Stimulated activated CD4-positive, alpha-beta T cell treated with anti-CD3 and anti-CD28 coated beads, TNF-alpha, amount 100 ng/mL, for 24 hours (primary cell): ENCODE results near the gene SLFN12.
"Not testable (repeated sequence)": the region's sequence is repeated elsewhere in the genome, so short reads cannot be mapped to it uniquely, and the experiment has no call there.

Experiments used
- DNase-seq, 3 experiments: peaks; one replicate each; pipeline ENCODE4 v3.0.0-alpha.2; 2020; ENCODE audit warnings: low read depth in 3 of 3

SLFN12 gene

GRCh38 chr17:35414247-35414646 lies 18.1 kb downstream of the SLFN12 start:
- no peak for DNase-seq

GRCh38 chr17:35407531-35407930 lies 24.8 kb downstream of the SLFN12 start:
- DNase-seq, result no peak

- no peak for DNase-seq
Observed at GRCh38 chr17:35406568-35406967, 25.7 kb downstream of the SLFN12 start.

GRCh38 chr17:35404360-35404759 lies 27.9 kb downstream of the SLFN12 start:
- DNase-seq, result no peak

- not testable (repeated sequence) for DNase-seq
Observed at GRCh38 chr17:35393783-35394182, 38.5 kb downstream of the SLFN12 start.

GRCh38 chr17:35390663-35391062 lies 41.6 kb downstream of the SLFN12 start:
- DNase-seq, result no peak

GRCh38 chr17:35390156-35390555 lies 42.1 kb downstream of the SLFN12 start:
- DNase-seq, result no peak

GRCh38 chr17:35387496-35387895 lies 44.8 kb downstream of the SLFN12 start:
- no peak for DNase-seq

GRCh38 chr17:35377706-35378105 lies 54.6 kb downstream of the SLFN12 start:
- DNase-seq, result no peak

GRCh38 chr17:35377068-35377467 lies 55.2 kb downstream of the SLFN12 start:
- no peak for DNase-seq

- DNase-seq, result no peak
Observed at GRCh38 chr17:35376245-35376644, 56.1 kb downstream of the SLFN12 start.

- no peak for DNase-seq
Observed at GRCh38 chr17:35374766-35375344, 57.4 kb downstream of the SLFN12 start.

GRCh38 chr17:35373984-35374765 lies 58.1 kb downstream of the SLFN12 start:
- DNase-seq, result peak; percentile 11 to 52 (median 20)

GRCh38 chr17:35373534-35373983 lies 58.7 kb downstream of the SLFN12 start, which contains the start of gene SLFN11:
Gene SLFN11 (minus strand): TSS chr17:35373621. CDS start chr17:35363807, 9,814 bp downstream.
- DNase-seq, result peak; percentile 66 to 87 (median 84)

GRCh38 chr17:35372846-35373533 lies 59.3 kb downstream of the SLFN12 start:
- peak in 1 of 3 experiments; percentile 18 for DNase-seq

- DNase-seq, result no peak
Observed at GRCh38 chr17:35371934-35372333, 60.4 kb downstream of the SLFN12 start.

- DNase-seq, result no peak
Observed at GRCh38 chr17:35368081-35368830, 64.0 kb downstream of the SLFN12 start.

GRCh38 chr17:35361027-35361426 lies 71.3 kb downstream of the SLFN12 start:
- DNase-seq, result no peak
